HG02852 (cell line): ENCODE measurements around the gene PLD4.

ENCODE experiments used
- ATAC-seq: cut with Tn5 transposase; IDR thresholded peaks from one replicate; pipeline ENCODE4 v1.9.1; 2021; ENCODE audit warnings: mild to moderate bottlenecking, moderate library complexity; ENCODE audit not compliant: unreplicated experiment

PLD4 gene

DNA sequence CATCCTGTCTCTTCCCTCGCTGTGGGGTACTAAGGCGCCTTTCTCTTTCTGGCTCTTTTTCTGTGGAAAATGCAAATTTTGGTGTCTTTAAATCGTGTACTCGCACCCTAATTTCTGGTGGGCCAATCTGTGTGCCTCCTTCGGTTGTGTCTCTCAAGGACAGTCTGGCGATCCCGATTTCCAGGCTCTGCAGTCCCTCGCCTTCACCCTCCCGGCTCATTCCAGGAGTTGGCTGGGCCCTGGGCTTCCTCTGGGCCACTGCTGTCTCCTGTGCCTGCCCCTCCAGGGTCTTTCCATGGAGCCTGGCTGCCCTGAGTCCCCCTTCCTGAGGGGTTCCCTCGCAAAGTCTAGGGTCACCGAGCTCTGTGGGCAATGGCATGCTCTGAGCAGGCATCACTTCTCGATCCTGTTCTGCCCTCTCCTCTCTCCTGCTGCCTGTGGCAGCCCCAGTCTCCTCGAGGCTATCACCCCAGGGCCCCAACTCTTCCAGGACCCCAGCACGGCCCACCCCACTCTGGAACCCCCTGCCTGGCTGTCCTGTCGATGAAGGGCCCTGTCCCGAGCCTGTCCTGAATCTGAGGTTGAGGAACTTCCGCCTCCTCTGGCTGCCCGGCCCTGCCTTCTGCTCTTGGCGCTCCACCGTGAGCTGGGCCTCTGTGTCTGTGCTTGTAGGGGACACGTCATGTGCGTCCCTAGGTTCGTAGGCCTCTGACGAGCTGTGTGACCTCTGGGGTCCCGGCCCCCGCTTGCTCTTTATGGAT, 29.4 kb downstream of the PLD4 start:
- no peak for ATAC-seq

DNA sequence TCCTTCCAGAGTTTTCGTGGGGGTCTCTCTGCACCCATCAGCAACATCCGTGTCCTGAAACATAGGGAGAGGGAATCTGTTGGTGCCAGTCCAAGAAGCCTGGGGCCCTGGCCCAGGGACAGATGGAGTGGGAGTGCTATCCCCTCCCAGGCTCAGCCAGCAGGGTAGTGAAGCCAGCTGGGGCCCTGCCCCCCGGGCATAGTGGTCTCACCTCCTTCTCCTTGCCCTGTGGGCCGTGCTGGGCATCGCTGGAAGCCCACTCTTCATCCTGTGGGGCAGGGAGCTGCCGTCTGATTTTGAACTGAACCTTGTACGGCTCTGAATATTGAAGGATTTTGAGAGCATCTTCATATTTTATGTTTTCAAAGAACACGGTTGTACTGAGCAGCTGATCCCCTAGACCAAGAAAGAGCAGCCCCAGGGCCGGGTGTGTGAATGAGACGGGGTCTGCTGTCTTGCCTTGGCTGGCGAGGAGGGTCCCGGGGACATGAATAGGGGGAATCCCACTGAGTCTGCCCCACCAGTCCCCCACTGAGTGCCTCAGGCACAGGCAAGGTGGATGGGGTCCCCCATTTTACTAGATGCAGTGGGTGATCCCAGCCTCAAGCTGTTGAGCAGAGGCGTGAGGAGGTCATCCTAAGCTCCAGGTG, 30.2 kb downstream of the PLD4 start:
- ATAC-seq = no peak

DNA sequence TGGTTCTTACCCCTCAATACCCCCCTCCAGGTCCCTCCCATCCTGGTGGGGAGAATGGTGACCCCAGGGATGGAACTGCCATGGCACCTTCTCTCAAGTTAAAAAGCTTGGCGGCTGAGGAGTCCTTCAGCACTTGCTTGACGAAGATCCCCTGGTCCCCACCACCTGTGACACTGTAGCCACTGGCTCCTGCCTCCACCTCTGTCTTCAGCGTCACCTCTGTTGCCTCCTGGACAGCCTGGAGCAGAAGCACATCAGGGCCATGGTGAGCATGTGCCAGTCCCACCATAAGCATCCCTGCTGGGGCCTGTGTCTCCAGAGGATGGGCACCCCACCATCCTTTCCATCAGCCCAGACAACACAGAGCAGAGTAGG, 30.7 kb downstream of the PLD4 start:
- no peak for ATAC-seq

DNA sequence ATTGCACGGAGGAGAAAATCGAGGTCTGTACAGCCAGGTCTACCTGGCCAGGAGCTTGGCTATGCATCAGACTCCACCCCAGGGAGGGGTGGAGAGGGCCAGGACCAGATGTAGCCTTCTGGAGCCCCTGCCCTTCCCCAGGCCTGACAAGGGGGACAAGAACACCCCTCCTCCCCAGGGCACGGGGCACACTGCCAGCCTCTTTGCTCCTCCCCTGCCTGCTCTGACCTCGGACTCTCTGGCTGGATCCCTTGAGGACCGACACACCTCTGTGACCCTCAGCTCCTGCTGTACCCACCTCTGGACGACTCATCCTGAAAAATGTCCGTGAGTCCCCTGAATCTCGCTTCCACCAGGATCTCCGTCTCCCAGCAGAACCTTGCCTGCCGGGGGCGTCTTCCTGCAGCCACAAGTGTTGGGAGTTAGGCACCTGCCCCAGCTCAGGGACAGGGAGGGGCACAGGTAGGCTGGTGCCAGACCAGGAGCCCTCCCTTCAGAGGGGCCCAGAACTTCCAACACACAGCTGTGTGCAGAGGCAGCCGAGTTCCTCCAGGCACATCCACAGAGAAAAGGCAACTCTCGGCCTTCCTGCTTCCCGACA, 31.7 kb downstream of the PLD4 start:
- no peak for ATAC-seq

DNA sequence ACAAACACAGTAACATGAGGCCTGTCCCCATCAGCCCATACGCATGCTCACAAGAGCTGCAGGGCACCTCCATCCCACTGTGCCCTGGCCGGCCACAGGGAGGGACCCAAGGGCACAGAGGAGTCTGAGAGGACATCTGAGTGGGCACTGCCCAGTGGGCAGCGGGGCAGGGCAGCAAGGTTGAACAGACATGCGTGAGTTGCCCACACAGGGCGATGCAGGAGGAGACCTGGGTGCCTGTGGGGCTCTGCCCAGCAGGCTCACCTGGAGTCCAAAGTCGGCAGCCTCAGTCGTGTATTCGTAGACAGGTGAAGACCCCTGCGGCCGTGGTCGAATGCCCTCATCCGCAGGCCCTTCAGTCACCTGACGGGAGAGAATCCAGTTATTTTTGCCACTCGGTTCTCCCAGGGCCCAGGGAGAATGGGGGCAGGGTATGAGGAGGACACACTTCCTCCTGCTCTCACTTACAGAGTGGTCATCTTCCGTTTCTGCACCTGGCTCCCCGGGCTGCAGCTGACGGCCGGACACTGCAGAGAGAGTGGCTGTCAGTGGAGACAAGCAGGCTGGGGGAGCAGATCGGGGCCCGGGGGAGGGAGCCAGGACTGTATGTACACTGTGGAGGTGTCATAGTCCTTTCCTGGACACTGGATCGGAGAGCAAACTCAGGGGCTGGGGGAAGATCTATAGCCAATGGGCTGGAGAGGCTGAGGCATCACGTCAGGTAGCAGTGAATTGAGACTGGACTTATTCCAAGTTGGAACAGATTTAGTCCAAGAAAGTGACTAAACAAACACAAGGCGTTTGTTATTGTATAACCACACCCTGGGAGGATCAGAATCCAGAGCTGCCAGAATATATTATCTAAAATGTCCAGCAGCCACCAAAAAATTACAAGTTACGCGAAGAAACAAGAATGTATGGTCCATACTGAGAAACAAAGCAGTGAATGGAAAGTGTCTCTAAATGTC, 32.8 kb downstream of the PLD4 start:
- ATAC-seq = no peak

DNA sequence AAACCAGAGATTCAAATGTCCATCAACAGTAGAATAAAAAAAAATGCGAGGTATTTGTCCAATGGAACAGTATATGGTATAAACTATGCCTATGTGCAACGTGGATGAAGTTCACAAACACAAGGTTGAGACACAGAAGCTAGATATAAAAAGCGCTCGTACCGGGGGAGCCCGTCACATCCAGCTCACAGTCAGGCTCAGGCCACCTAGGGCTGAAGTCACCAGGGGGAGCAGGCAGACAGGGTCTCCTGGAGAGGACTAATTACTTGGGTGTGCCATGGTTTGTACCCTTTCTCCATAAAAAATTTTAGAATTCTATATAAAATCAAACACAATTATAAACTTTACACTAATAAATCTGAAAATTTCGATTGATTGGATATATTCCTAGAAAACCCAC, 39.9 kb downstream of the PLD4 start:
- ATAC-seq = no peak

DNA sequence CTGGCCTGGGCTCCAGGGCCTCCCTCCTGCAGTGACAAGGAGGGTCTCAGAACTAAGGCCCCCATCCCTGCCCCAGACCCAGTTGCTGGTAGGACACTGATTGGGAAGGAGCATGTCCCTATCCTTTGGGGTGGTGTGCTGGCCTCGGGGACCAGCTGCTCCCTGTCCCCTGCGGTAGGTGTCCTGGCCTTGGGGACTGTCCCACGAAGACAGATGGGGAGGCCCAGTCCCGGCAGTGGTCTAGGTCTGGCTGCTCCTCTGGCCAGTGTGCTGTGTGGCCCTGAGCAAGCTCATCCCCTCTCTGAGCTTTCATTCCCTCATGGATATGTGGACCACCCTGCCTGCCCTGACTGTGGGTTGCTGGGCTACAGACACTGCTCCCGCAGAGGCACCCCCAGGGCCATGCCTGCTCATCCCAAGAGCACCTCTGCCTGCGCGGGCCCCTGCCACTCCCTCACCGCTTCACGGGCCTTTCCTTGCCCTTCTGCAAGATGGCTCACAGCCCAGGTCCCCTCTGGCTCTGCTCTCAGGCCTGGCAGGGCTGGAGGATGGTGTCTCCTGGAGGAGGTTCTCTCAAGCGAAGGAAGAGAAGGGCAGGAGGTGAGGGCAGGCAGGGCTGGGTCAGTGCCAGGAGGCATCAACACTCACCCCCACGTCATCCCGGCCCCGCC, 41.0 kb downstream of the PLD4 start:
- ATAC-seq = no peak

DNA sequence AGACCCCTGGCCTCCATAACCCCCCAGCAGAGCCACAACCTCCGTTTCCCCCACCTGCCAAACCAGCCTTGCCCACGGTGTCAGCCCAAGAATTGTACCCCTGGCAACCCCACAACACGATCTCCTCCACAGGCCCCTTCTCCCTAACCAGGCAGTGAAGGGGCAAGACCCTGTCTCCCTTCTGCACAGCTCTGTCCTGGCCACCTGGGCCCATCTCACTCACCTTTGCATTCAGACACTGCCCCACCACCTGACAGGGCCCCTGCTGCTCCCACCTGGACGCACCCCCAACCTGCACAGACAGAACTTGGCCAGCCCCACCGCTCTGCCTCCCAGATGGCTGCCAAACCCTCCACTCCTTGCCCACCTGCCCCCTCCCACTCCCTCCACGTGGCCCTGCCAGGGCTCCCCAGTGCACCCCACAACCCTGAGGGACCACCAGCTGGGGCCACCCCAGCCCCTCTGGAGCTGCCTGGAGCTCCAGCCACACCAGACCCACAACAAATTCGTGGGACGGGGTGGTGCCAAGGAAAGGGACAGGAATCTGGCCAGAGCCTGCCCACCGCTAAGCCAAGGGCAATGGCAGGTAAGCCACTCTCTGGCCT, 41.7 kb downstream of the PLD4 start:
- ATAC-seq = no peak

DNA sequence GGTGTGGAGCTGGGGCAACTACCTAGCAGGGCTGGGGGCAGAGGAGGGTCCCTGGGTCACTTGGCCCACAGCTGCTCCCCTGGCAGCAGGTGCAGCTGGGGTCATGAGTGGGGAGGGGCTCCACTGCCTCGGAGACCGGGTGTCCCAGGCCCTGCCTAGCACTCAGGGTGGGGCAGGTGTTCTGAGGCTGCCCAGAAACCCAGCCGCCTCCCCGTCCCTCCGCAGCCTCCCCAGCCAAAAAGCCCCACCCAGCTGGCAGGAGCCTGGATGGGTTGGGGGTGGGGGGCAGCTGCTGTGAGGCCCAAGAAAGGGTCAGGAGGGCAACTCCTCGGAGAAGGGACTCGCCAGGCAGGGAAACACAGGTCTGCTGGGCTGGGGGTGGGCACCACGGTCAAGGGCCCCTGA, 42.3 kb downstream of the PLD4 start:
- no peak for ATAC-seq

DNA sequence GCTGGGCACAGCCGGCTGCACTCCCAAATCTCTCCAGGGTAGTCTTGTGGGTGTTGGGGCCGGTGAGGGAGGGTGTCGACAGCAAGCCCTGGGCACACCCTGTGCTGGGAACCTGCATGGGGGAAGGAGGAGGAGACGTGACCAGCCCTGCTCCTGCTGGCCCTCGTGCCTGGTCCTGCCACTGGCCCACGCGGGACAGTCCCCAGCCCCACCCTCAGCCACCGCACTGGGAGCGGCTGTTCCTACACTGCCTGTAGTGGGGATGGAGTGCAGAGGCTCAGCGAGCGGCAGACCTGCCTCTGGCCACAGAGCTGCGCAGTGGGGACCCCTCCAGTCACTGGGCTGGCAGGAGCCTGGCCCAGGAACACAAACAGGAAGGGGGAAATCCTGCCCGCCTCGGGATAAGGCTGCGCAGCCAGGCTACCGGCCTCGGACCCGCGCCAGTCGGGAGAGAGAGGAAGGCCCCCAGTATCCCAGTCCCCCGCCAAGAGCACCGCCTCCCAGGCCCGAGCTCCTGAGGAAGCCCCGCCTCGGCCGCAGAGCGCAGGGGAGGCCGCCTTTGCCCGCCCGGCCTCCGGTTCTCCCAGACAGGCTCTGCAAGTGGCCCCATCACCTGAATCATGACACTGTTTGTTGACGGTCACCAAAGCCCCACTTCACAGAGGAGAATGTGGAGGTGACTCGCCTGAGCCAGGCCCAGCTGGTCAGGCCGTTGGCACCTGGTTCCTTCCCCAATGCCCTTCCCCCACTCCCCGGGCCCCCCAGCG, 42.9 kb downstream of the PLD4 start:
- ATAC-seq = no peak

DNA sequence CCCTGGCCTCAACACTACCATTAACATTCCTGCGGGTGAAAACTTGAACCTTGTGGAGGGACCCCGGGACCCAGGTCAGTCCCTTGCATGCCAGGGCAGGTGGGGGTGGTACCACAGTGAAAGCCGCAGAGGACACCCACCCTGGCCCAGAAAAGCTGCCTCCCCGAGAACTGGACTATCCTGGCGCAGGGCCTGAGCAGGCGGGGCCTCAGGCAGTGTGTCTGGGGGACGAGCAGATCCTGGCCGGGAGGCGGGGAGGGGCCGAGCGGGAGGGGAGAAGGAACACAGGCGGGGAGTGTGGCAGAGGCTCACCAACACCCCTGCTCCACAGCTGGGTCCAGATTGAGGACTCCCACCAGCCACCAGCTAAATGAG, 43.5 kb downstream of the PLD4 start:
- no peak for ATAC-seq

DNA sequence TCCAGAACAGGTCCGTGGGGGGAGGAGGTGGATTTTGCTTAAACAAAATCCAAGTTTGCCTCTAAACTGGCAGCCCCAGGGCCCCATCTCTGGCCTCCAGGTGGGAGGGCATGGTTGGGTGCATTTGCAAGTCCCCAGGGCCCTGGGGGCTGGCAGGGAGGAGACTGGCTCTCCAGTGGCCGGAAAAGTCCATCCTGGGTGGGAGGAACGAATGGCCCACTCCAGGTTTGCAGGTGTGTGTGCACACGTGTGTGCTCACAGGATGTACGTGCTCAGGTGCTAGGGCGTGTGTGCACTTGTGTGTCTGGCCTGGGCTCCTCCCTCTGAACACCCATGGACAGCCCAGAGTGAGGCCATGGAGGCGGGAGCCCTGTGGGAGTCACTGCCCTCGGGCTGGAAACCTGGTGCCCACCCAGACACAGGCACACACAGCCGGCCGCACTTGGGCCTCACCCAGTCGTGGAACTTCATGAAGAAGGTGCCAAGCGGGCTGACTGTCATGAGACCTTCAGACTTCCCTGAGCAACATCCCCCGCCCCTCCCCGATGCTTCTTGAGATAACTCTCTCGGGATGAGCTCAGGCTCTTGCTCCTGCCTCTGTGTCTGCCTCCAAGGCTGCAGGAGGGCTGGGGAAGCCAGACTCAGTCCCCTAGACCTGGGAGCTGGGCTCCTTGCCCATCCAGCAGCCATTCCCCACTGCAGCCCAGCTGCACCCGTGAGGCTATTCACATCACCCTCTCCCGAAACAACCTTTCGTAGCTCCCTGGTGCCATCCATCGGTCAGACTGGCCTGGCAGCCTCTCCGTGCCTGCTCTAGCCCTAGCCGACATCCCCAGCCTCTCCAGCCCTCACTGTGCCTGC, 44.1 kb downstream of the PLD4 start:
- no peak for ATAC-seq

DNA sequence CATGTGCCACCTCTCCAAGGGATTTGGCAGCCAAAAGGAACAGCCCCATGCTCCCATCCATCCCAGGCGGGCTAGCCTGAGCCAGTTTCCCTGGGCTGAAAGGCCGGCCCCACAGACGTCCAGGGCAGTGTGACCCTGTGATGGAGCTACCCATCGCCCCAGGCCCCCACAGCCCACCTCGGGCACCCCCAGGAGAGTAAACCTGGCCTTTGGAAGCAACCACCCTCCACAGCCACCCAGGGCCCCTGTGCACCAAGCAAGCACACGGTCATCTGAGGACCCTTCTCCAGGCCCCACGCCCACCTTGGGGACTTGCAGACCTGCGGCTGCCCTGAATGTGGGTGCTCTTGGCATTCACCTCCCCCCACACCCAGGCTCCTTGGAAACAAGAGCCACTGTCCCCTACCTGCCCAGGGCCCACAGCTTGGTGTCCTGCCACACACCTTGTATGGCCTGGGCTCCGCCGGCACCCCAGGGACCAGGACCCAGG, 45.1 kb downstream of the PLD4 start:
- ATAC-seq = no peak

DNA sequence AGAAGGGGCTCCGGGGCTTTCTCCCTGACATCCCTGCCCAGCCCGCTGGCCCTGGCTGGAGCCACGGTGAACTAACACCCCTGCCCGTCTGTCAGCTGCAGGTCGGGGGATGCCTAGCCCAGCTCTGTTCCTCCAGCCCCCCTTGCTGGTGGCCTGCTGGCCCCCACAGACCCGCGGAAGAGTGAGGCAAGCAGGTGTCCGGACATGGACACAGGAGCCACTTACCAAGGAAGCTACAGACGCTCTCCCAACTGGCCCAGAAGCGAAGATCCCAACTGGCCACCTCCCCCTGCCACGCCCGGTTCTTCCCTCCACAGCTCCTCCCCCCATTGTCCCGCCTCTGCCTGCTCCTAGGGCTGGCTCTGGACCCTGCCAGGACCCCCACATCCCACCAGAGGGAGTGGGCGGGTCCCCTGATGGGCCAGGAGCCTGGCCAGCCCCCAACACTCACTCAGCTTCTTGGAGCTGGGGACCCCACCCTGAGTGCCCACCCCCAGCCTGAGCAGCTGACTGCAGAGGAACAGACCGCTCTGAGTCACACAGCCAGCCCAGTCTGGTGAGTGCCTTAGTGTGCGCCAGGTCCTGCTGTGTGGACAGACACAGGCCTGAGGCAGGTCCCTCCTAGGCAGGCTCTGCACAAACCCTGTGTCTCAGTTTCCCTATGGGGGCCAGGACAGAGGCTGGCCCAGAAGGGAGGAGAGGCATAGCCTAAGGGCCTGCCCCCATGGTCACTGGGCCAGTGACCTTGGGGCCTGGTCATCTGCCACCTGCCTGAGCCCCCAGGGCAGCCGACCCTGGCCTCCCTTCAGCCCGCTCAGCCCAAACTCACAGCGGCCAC, 45.8 kb downstream of the PLD4 start:
- no peak for ATAC-seq

DNA sequence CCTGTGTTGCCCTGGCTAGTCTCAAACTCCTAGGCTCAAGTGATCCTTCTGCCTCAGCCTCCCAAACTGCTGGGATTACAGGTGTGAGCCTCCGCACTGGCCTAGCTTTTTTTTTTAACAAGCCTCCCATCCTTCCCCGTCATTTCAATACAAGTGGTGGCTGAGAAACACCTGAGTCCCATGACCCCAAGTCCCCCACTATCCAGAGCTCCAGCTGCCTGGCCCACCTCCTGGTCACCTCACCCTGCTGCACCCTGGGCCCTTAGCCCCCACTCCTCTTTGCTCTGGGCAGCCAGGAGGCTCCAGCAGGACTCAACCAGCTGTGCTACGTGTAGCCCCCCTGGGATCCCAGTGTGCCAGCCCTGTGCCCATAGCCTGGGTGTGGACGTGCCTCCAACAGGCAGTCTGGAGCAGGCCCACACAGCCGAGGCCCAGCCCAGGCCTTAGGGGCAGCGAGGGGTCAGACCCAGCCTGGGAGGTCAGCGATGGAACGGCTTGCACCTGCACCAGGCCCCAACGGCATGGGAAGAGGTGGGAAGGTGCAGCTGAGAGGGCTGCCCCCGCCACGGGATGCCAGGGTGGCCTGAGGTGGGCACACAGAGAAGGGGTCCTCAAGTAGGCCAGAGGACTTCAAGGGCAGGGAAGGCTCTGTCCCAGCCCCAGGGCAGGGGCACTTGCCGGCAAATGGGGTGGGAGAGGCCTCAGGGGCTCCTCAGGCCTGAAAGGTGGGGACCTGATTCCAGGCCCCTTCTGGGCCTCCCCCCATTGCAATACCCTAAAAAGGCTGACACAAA, 47.0 kb downstream of the PLD4 start:
- ATAC-seq = no peak

DNA sequence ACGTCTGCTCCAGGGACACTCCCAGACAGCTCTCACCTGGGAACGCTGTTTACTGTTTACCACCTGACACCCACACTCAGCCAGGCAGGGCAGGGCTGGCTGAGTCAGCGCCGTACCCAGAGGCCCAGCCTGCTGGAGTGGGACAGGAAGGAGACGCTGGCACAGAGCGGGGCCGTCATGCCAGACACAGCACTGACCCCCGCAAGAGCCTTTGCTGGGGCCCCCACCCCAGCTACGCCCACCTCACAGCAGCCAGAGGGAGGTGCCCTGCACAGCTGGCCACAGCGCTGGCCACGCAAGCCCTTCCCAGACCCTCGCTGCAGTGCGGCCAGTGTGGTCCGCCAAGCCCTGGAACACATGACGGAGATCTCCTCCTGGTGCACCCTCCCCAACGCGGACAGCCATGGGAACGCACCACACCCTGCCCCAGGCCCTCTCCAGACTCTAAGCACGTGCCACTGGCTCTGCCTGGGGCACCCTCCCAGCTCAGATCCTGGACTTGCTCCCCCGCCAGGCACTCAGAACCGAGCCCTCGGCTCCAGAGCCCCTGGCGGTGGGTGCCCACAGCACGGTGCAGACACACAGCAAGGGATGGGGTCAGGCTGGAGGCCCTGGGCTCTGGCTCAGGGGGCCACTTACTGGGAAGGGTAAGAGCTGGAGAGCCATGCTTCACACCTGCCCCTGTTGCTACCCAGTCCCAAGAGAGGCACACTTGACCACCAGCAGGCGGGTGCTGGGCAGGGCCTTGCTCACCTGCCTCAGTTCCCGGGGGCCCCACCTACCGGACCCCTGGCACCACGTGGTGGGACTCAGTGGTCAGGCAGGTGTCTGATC, 47.8 kb downstream of the PLD4 start:
- no peak for ATAC-seq
